SH-SY5Y (cell line): Measurements from ENCODE around the gene FOXS1.

Experiments used
- GATA2 ChIP-seq: IDR thresholded peaks from 2 replicates; pipeline ENCODE4 v1.6.1; 2011; ENCODE audit warnings: mild to moderate bottlenecking, low read depth, low read length
- GATA3 ChIP-seq: IDR thresholded peaks from 2 replicates; pipeline ENCODE4 v1.6.1; 2011; ENCODE audit warnings: low read depth, mild to moderate bottlenecking, low read length, moderate library complexity

DNA sequence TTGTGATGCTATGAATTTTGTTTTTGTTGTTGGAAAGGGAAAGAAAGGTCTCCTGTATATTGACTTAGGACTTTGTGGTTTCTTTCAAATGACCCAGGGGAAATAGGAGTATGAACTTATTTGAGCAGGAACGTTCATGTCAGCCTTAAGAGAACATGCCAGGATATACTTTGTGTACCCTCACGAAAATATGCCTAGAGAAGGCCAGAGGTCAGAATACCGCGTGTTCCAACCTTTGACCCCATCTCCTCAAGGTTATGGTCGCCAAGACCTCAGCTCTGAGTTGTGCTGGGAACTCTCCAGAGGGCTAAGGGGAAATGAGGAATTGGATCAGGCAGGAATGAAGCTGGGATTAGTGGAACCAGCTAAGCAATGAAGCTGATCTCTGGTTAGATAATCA lies 36.5 kb upstream of the FOXS1 start:
- no peak for TF ChIP-seq GATA2
- no peak for TF ChIP-seq GATA3
